Lower lobe of right lung (tissue), 2 donors: Measurements from ENCODE around the gene CHD2. TPM values are rescaled to one million over a fixed set of nuclear protein-coding genes. Genes with fewer than 3 reads are reported as not detected.

ENCODE experiments used
- ATAC-seq, 2 donors: fragments of 200-7000 bp; cut with Tn5 transposase; one replicate each; pipeline ENCODE4 v1.9.1; 2020 to 2022; ENCODE audit warnings: mild to moderate bottlenecking in 2 of 2, moderate library complexity in 2 of 2
- DNase-seq: peaks from one replicate; pipeline ENCODE4 v3.0.0-alpha.2; 2020
- H3K27ac ChIP-seq: fragments of 200-600 bp; one replicate; pipeline ENCODE4 v1.8.0; 2022
- H3K27me3 ChIP-seq: fragments of 200-600 bp; one replicate; pipeline ENCODE4 v1.8.0; 2022; ENCODE audit warnings: low read depth
- H3K36me3 ChIP-seq: fragments of 200-600 bp; one replicate; pipeline ENCODE4 v1.8.0; 2022; ENCODE audit warnings: mild to moderate bottlenecking
- H3K4me1 ChIP-seq: fragments of 200-600 bp; one replicate; pipeline ENCODE4 v1.8.0; 2022
- H3K4me3 ChIP-seq: fragments of 200-600 bp; one replicate; pipeline ENCODE4 v1.8.0; 2022; ENCODE audit warnings: mild to moderate bottlenecking
- H3K9me3 ChIP-seq: fragments of 200-600 bp; one replicate; pipeline ENCODE4 v1.8.0; 2022
- intact Hi-C: fragments of 100-400 bp; cut with DNase I; formaldehyde crosslinking; loops from one replicate; pipeline ENCODE4 v1.11.0; 2022
- total RNA-seq: library from RNA; stranded (reverse); fragmentation: NEBNext Ultra II Directional; extraction: Animal tissue kit (Norgen Biotek cat#: 25700); gene quantifications from one replicate; pipeline ENCODE4 v1.2.1, GENCODE V29; 2021
- TF ChIP-seq, protein P1 (sequence below): fragments of 200-600 bp; IDR thresholded peaks from one replicate; pipeline ENCODE4 v1.8.0; 2022; ENCODE audit warnings: antibody characterized with exemption, mild to moderate bottlenecking
- donor health status: DM: no; HTN: yes; CAD: no; lungs with severe emphysema.

CHD2 gene
- total RNA-seq, 1 donor from 2014 or later: 158 TPM

DNA sequence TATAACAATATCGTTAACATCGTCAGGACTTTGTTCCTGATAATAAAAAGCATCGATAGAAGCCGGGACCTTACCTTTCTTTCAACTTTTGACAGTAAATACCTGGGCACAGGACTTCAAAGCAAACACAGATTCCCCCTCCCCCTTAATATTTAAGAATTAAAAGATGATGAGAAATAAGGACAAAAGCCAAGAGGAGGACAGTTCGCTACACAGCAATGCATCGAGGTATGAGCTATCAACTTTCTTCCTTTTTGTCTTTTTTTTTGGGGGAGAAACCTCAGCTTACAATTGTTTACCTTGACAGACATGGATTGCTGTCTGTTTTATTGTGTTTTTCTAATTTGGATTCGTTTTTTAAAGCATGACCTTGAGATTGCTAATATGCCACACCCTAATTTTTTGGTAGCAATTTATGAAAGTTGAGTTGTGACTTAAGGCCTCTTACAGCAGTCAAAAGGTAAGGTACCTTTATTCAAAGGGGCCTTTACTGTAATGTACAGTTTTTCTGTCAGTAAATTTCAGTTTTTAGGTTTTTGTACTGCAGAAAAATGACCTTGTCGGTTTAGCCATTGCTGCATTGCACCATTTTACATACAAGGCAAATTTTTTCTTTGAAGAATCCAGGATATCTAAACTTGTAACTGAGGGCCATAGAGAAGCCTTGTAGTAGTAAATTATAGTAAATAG, 1.1 kb downstream of the CHD2 start:
- intact Hi-C loops: no loop called here
- Histone ChIP-seq H3K27me3 (no peaks in the 10 kb centered on the region), H3K4me1 (peaks cover 56% of the 10 kb centered on the region), H3K4me3 (peak overlapping the region; percentile 66), H3K27ac (peak overlapping the region; percentile 96), H3K9me3 (no peaks in the 10 kb centered on the region), H3K36me3 (peaks cover 30% of the 10 kb centered on the region)
- TF ChIP-seq, protein P1, sequence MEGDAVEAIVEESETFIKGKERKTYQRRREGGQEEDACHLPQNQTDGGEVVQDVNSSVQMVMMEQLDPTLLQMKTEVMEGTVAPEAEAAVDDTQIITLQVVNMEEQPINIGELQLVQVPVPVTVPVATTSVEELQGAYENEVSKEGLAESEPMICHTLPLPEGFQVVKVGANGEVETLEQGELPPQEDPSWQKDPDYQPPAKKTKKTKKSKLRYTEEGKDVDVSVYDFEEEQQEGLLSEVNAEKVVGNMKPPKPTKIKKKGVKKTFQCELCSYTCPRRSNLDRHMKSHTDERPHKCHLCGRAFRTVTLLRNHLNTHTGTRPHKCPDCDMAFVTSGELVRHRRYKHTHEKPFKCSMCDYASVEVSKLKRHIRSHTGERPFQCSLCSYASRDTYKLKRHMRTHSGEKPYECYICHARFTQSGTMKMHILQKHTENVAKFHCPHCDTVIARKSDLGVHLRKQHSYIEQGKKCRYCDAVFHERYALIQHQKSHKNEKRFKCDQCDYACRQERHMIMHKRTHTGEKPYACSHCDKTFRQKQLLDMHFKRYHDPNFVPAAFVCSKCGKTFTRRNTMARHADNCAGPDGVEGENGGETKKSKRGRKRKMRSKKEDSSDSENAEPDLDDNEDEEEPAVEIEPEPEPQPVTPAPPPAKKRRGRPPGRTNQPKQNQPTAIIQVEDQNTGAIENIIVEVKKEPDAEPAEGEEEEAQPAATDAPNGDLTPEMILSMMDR: no peak
- ATAC-seq (no peak), DNase-seq (no peak)

DNA sequence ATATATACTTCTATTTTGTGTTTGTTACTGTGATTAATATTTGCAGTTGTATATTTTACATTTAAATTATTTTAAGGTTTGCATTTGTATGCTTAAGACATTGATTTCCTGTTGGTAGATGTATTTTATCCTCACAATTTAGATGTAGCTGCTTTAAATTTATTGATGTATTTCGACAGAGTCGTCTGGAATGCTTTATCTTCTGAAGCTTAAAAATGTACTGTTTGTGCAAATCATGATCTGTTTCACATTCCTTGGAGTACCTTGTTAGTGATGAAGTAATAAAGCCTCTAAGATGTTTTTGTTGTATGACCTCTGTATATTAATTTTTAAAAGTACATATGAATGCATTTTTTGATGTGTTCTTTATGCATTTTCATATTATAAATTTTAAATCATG, 1.9 kb downstream of the CHD2 start:
- H3K4me1 ChIP-seq: peaks cover 58% of the 10 kb centered on the region
- H3K27me3 ChIP-seq: no peaks in the 10 kb centered on the region
- no peaks in the 10 kb centered on the region for H3K9me3 ChIP-seq
- peaks cover 23% of the 10 kb centered on the region for H3K36me3 ChIP-seq
- H3K4me3 ChIP-seq: peak overlapping the region; percentile 66
- TF ChIP-seq, protein P1: no peak
- intact Hi-C loops: no loop called here
- ATAC-seq (no peak), DNase-seq (no peak)
- peak overlapping the region; percentile 96 for H3K27ac ChIP-seq

DNA sequence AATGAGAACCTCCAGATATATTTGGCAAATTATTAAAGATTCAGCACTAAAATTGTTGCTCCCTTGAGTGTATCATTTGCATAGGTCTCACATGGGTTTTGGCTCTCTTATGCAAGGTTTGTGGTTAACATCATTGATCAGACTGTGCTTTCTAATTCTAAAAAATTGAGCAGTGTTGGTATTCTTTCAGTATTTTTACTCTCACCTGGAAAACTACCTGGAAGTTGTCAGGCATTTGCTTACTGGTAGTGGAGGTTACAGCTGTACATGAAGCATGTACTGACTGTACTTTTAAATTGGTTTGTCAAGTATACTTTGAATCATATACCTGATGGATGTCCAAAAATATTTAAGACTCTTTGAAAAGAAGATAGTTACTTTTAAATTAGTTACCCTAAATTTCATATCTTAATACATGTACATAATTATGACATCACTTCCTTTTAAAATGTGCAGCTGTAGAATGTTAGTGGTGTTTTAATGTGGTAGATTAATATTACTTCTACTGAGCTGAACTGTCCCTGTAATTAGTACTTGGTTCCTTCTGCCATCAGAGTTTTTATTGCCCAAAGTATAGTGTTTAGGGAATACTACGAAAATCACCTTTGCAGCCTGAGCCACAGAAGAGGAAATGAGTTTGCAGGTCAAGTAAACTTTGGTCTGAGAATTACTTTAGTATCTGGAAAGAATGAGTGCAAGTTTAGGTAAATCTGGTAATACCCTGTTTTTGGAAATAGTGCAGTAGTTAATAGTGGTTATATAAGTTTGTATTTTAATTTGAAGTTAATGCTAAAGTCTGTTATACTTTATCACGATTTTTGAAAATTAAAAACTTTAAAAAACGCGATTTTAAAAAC, 2.8 kb downstream of the CHD2 start:
- Histone ChIP-seq H3K27ac (peak overlapping the region; percentile 96), H3K36me3 (peaks cover 13% of the 10 kb centered on the region), H3K4me3 (peak overlapping the region; percentile 66), H3K9me3 (no peaks in the 10 kb centered on the region), H3K27me3 (no peaks in the 10 kb centered on the region), H3K4me1 (peaks cover 61% of the 10 kb centered on the region)
- DNase-seq (no peak), ATAC-seq (no peak)
- TF ChIP-seq, protein P1: no peak
- intact Hi-C loops: no loop called here

GRCh38 chr15:92903631-92903965, 3.5 kb downstream of the CHD2 start:
- H3K4me1 ChIP-seq: peaks cover 62% of the 10 kb centered on the region
- H3K27me3 ChIP-seq: no peaks in the 10 kb centered on the region
- DNase-seq (no peak), ATAC-seq (no peak)
- H3K9me3 ChIP-seq: no peaks in the 10 kb centered on the region
- peaks cover 7% of the 10 kb centered on the region for H3K36me3 ChIP-seq
- H3K4me3 ChIP-seq: peak overlapping the region; percentile 66
- H3K27ac ChIP-seq: peak overlapping the region; percentile 96
- TF ChIP-seq, protein P1: no peak
- intact Hi-C loops: no loop called here

DNA sequence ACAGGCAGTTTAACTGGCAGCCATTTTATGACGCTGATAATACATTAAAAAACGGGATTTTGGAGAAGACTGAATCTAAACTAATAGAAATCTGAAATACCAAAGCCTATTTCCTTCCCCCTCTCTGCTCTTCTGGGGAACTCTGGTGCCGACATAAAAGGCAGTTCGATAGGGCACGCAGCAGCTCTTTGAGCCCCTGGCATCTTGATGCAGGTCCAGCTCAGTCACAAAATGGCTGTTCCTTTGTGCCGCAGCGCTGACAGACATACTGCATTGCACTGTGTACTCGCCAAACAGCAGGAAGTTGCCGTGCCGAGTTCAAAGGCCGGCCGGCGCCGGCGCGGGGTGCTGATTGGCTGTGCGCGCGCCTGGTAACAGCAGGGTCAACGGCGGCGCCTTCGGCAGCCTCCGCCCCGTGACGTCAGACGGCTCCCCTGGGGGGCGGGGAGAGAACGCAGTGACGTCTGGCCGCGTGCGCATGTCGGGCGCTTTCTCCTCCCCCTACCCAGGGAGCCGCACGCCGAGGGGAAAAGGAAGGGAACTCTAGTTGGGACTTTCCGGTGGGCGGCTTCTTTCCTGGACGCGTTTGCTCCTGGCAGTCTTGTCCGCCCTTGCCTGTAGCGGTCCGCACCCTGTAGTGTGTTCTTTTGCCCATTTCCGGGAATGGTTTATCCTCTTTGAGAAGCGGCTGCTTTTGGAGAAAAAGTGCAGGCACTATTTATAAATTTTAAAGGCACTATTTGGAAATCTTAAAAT, 4.0 kb downstream of the CHD2 start:
- DNase-seq (peak; percentile 99), ATAC-seq (peak; percentile 92 to 98)
- TF ChIP-seq, protein P1: no peak
- intact Hi-C loops: no loop called here
- H3K36me3 ChIP-seq: peaks cover 1% of the 10 kb centered on the region
- peak overlapping the region; percentile 96 for H3K27ac ChIP-seq
- no peaks in the 10 kb centered on the region for H3K27me3 ChIP-seq
- H3K4me1 ChIP-seq: peaks cover 62% of the 10 kb centered on the region
- H3K9me3 ChIP-seq: no peaks in the 10 kb centered on the region
- H3K4me3 ChIP-seq: peak overlapping the region; percentile 66
